ENCODE measurements around the gene CCDC47.
"Not testable (repeated sequence)": the region's sequence is repeated elsewhere in the genome, so short reads cannot be mapped to it uniquely, and the experiment has no call there.

CCDC47 gene

DNA sequence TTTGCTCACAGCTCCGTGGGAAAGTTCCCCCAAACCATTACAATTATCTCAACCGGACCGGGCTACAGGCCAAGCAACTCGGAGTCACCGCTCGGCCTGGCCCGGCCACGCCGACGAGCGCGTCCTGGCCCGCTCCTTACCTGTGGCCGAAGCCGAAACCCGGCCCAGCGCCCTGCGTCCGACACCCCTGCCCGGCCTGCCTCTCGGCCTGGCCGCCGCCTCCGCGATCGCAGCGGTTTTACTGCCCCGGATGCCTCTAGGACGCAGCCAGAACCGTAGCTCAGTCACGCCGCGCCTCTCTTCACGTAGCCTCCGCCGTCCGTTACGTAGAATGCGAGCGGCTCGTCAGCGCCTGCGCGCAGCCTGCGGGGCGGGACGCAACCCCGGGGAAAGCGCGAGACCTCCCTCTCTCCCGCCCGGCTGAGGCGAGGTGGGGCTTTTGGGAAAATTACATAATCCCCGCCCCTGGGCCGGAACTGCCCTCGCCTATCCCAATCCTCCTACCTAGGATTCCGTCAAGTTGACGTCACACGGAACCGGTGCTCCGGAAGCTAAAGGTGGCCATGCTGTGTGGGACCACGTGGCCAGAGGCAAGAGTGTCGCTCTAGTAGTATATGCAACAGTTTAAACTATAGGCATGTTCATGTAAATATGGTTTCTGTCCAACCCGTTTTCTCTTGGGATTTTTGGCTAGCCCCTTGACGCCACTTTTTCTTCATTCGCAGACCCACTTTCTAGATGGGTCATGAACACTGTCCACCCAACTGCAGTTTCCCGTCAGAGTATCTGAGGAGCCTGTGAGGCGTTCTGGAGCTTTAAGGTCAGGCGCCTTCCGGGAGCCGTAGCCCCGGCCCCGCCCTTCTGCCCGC is at the start of gene CCDC47:
Gene CCDC47 (minus strand): TSS at position 326 of the 869 bp plus-strand sequence. CDS start 7,422 bp downstream, outside the sequence.
- DNase-seq: peak; percentile 98

DNA sequence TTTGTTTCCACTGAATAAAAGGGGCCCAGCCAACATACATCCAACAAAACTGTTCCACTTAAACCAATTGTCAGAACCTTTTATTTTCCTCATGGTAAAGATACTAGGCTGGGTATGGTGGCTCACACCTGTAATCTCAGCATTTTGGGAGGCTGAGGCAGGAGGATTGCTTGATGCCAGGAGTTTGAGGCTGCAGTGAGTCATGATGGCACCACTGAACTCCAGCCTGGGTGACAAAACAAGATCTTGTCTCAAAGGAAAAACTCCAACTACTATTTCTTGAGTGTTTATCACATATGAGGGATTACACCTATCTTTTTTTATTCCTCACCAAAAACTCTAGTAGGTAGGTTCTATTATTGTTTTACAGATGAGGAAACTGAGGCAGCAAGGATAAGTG is 49.1 kb upstream of the CCDC47 start:
- no peak for DNase-seq

DNA sequence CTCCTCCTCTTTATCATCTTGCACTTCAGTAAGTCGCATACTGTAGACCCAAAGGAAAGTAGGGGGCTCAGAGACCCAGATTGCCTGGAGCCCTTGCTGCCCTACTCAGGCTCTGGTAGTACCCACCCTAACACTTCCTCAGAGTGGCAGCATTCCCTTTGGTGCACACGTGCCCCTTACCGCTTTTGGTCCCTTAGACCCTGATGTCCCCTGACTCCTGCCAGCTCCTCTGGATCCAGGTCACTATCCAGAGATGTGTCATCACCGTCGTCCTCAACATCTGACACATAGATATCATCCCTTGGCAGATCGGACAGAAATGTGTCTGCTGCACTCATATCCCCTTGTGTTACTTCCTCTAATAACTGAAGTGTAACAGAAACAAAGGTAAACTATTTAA is 48.4 kb upstream of the CCDC47 start:
- DNase-seq: no peak

DNA sequence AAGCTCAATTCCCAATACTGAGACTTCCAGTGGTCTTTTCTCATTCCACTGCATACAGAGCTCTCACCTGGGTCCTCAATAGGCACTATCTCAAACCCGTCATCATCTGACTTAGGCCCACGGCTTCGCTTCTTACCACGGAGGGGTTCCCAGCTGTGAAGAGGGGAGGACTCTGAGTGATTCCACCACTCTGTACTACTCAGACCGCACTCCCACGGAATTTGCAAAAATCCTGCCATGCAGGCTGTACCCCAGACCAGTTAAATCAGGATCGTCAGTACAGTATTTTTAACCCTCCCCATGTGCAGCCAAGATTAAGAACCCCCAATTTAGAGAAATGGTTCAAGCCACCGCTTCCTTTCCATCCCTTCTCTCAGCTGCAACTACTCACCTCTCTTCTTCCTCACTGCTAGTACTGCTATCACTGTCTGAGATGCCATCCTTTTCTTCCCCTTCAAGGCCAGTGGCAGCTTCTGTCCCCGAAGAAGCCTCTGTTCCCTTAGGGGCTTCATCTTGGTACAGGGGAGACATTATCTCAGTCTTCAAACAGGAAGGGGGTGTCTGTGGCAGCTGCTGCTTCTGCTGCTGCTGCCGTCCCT is 47.7 kb upstream of the CCDC47 start:
- DNase-seq: no peak

GRCh38 chr17:63819585-63820537 is 46.5 kb upstream of the CCDC47 start:
- no peak for DNase-seq

- DNase-seq: no peak
Measured at GRCh38 chr17:63819131-63819530, 45.7 kb upstream of the CCDC47 start.

GRCh38 chr17:63817736-63818385 is 44.5 kb upstream of the CCDC47 start:
- DNase-seq: no peak

- no peak for DNase-seq
Measured at GRCh38 chr17:63816669-63817068, 43.3 kb upstream of the CCDC47 start.

DNA sequence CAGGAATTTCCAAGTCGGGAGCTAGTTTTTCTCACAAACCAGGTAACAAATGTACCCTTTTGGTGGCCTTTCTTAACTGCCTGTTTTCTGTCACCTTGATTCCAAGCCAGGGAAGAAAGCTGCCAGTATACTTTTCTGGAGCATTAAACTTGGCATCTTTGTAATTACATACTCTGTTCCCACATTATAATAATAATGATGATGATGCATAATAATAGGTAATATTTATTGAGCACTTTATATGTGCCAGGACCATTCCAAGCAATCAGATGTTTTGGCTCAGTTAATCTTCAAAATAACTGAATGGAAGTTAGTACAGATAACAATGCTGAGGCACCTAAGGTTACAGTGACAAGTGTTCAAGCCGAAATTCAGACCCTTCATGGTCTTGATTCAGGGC is 42.7 kb upstream of the CCDC47 start:
- DNase-seq: no peak

- no peak for DNase-seq
Measured at GRCh38 chr17:63809970-63810369, 36.6 kb upstream of the CCDC47 start.

DNA sequence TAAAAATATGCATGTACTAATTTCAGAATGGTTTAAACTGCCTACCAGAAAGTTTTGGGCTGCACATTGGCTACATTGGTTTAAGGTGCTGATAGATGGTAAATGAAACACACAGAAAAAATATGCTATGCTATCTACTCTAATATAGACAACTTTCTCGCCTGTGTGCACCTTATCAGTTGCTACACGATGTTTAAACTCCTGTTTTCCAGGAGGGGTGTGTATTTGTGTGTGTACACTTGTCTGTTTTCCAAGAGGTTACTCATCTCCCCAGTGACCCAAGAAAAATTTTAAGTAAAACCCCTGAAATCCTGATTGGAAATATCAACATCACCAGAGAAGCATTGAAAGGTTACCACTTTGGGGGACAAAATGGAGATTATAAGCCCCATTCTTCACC is 32.2 kb upstream of the CCDC47 start:
- DNase-seq: no peak

- no peak for DNase-seq
Measured at GRCh38 chr17:63804328-63804727, 30.9 kb upstream of the CCDC47 start.

GRCh38 chr17:63800783-63801182 is 27.4 kb upstream of the CCDC47 start:
- DNase-seq: no peak

GRCh38 chr17:63798572-63799106 is 25.2 kb upstream of the CCDC47 start:
- no peak for DNase-seq

- DNase-seq: not testable (repeated sequence)
Measured at GRCh38 chr17:63796375-63796774, 23.0 kb upstream of the CCDC47 start.

DNA sequence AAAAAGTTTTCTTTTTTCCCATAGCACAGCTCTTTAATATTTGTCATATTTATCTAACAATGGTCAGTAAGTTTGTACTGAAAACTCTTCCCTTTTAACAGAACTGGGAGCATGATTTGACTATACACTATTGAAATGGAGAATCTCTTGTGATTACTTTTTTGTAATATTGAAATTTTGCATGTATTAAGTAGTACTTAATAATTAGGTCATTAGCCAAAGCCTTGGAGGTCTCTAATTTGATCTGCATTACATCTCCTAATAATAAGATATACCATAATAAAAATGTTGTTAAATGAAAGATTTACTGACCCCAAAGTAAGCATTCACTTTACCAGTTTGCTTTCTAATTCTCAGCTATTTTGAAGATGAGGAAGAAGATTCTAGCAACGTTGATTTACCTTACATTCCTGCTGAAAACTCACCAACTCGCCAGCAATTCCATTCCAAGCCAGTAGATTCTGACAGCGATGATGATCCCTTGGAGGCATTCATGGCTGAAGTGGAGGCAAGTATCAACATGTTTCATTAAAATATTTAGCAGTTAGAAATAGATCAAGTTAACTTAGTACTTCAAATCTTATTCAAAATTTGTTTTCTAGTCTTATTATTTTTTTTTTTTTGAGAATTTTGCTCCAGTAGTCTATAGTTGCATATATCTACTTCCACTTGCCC is 18.8 kb upstream of the CCDC47 start:
- no peak for DNase-seq

GRCh38 chr17:63790057-63790456 is 16.7 kb upstream of the CCDC47 start:
- no peak for DNase-seq

DNA sequence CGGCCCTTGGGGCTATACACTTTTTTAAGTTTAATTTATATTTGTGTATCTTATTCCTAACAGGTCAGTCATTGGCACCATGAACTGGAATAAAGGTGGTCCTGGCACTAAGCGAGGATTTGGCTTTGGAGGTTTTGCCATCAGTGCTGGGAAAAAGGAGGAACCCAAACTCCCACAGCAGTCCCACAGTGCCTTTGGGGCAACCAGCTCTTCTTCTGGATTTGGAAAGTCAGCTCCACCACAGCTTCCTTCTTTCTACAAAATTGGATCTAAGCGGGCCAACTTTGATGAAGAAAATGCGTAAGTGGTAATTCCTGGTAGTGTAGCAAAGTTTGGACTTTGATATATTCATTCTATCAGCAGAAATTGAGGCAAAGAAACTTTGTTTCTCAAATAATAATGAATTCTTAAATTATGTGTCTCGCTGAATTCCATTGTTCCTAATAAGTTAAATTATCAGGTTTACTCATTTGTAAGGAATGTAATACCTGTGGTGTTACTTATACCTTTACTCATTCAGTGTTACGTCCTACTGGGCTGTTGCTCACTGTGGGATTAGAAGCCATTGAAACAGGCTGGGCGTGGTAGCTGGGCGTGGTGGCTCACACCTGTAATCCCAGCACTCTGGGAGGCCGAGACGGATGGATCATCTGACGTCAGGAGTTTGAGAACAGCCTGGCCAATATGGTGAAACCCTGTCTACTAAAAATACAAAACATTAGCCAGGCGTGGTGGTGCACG is 13.7 kb upstream of the CCDC47 start:
- DNase-seq: no peak

DNA sequence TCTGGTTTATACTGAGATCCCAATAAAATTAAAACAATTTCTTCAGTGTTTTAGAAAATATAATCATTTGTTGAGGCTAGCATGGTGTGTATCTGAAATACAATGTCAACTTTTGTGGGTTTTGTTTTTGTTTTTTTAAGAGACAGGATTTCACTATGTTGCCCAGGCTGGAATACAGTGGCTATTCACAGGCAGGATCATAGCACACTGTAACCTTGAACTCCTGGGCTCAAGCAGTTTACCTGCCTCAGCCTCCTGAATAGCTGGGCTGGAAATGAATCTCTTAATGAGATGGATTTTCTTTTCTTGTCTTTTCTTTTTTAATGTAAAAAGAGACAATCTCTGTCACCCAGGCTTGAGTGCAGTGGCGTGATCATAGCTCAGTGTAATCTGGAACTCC is 12.7 kb upstream of the CCDC47 start:
- DNase-seq: no peak

- no peak for DNase-seq
Measured at GRCh38 chr17:63785556-63785955, 12.2 kb upstream of the CCDC47 start.

DNA sequence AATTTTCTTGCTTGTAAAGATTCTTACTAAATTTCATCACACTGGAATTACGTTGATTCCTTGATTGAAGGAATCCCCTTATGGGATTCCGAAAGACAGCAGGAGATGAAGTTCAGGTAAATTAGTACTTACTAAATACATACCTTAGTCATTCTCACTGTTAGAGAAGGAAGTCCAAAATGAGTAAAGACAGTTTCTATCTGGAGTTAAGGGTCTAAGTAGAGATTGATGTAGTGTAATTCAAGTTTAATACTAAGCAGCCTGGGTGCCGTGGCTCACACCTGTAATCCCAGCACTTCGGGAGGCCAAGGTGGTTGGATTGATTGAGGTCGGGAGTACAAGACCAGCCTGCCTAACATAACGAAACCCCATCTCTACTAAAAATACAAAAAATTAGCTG is 10.1 kb upstream of the CCDC47 start:
- no peak for DNase-seq

Measured in NCI-H1105 (cell line).